ENCODE results near the gene ZNF563.
"Not testable (repeated sequence)": the region's sequence is repeated elsewhere in the genome, so short reads cannot be mapped to it uniquely, and the experiment has no call there.

The ZNF563 gene

DNA sequence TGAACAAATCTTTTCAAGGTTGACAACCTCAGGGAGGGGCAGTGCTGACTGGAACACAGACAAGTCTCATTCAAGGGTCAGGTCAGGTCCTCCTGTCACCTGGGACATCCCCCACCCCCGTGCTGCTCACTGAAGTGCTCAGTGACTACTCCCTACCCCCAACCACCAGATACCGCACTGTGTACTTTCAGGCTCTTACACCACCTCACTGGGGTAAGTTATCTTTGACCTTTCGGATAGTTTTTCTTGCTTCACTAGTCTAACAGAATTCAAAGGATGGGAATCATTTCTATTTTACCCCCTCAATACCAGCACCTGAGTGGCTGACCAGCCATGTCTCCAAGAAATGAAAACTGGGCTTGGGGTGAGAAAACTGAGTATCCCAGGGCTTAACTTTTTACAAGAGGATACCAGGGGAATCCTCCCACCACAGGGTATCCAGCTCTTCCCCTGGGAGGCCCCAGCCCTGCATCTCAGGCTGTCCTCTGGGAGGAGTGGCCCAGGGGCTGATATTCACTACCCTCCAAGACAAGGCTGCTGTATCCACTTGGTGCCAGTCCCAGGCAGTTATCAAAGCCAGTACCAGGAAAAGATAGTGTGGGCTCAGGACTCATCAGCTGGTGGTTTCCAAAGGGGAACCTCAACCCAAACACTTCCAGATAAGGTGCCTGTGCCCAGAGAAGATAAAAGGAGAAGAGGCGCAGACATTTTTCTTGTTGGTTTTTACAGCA is 2.1 kb downstream of the ZNF563 start:
- DNase-seq (ENCODE audit: low read depth) = no peak
- H3K4me3 ChIP-seq (ENCODE audit: control insufficient read depth, low read depth, low read length) = no peak overlapping the region
- TF ChIP-seq, protein P1, sequence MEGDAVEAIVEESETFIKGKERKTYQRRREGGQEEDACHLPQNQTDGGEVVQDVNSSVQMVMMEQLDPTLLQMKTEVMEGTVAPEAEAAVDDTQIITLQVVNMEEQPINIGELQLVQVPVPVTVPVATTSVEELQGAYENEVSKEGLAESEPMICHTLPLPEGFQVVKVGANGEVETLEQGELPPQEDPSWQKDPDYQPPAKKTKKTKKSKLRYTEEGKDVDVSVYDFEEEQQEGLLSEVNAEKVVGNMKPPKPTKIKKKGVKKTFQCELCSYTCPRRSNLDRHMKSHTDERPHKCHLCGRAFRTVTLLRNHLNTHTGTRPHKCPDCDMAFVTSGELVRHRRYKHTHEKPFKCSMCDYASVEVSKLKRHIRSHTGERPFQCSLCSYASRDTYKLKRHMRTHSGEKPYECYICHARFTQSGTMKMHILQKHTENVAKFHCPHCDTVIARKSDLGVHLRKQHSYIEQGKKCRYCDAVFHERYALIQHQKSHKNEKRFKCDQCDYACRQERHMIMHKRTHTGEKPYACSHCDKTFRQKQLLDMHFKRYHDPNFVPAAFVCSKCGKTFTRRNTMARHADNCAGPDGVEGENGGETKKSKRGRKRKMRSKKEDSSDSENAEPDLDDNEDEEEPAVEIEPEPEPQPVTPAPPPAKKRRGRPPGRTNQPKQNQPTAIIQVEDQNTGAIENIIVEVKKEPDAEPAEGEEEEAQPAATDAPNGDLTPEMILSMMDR (conservative IDR thresholded peaks at IDR 0.05; ENCODE audit: control insufficient read depth, insufficient read depth, low read depth, low read length) = no peak

DNA sequence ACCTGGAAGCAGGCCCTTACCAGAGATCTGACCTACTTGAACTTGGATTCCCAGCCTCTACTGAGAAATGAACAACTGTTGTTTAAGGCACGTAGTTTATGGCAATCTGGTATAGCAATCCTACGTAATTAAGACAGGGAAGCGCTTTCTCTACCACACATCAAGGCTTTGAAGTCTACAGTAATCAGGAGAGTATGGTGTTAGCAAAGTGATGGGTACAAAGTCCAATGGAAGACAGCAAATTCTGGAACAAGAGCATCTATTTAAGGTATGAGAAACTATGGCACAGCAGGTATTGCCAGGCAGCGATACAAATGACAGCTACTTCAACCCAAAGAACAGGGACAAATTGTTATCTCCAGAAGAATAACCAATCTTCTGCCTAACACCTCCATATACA is 3.1 kb downstream of the ZNF563 start:
- DNase-seq (ENCODE audit: low read depth) = no peak
- H3K4me3 ChIP-seq (ENCODE audit: control insufficient read depth, low read depth, low read length) = no peak overlapping the region
- TF ChIP-seq, protein P1 (conservative IDR thresholded peaks at IDR 0.05; ENCODE audit: control insufficient read depth, insufficient read depth, low read depth, low read length) = no peak

DNA sequence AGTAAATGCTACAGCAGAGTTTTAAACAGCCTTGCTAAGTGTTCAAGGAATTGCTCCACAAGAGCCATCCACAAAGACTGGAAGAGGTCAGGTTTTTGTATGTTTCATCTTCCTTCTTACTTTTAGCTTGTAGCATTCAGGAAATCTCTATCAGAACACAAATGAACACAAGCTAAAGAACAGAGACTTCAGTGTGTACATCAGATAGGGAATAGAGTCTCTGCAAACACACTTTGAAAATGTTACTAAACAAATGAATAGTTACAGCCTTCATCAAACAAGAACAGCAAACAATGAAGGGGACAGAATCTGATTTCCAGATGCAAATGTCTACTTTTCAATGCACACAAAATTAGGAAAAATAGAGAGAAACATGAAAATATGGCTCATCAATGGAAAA is 7.7 kb downstream of the ZNF563 start:
- DNase-seq (ENCODE audit: low read depth) = no peak
- no peak overlapping the region for H3K4me3 ChIP-seq (ENCODE audit: control insufficient read depth, low read depth, low read length)
- TF ChIP-seq, protein P1 (conservative IDR thresholded peaks at IDR 0.05; ENCODE audit: control insufficient read depth, insufficient read depth, low read depth, low read length) = no peak

DNA sequence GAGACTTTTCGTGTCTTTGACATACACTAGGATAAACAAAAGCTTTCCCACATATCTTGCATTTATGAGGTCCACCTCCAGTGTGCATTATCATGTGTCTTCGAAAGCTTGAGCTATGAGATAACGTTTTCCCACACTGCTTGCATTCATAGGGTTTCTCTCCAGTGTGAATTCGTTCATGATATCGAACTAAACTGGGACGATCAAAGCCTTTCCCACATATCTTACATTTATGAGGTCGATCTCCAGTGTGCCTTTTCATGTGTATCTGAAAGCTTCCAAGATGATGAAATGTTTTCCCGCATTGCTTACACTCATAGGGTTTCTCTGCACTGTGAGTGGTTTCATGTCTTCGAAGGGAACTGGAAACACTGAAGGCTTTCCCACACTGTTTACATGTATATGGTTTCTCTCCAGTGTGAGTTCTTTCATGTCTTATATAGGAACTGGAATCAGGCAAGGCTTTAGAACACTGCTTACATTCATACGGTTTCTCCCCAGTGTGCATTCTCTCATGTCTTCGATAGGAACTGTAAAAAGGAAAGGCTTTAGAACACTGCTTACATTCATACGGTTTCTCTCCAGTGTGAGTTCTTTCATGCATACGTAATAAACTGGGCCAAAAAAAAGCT is 14.5 kb downstream of the ZNF563 start:
- H3K4me3 ChIP-seq (ENCODE audit: control insufficient read depth, low read depth, low read length) = no peak overlapping the region
- DNase-seq (ENCODE audit: low read depth) = no peak
- TF ChIP-seq, protein P1 (conservative IDR thresholded peaks at IDR 0.05; ENCODE audit: control insufficient read depth, insufficient read depth, low read depth, low read length) = no peak

DNA sequence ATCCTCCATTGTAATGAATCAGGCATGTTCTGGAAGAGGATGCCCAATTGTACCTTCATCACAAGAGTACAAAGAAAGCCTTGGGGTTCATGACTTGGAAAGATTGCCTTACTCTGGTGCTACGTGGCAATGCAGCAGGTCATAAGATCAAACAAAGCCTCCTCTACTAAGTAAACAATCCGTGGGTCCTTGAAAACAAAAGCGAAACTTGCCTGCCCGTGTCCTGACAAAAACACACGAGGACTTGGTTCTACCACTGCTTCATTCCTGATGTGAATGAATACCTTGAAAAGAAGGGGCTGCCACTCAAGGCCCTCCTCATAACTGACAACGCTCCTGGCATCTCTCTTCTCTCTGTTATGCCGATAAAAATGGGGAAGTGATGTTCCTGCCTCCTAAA is 18.9 kb downstream of the ZNF563 start:
- H3K4me3 ChIP-seq (ENCODE audit: control insufficient read depth, low read depth, low read length) = no peak overlapping the region
- no peak for DNase-seq (ENCODE audit: low read depth)
- TF ChIP-seq, protein P1 (conservative IDR thresholded peaks at IDR 0.05; ENCODE audit: control insufficient read depth, insufficient read depth, low read depth, low read length) = no peak

DNA sequence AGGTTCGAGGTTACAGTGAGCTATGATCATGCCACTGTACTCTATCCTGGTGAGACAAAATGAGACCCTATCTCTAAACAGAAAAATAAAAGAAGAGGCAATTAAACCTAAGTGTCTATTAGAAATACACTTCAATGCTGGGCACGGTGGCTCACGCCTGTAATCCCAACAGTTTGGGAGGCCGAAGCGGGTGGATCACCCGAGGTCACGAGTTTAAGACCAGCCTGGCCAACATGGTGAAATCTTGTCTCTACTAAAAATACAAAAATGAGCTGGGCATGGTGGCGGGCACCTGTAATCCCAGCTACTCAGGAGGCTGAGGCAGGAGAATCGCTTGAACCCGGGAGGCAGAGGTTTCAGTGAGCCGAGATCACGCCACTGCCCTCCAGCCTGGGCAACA is 24.5 kb downstream of the ZNF563 start:
- not testable (repeated sequence) for DNase-seq (ENCODE audit: low read depth); H3K4me3 ChIP-seq (ENCODE audit: control insufficient read depth, low read depth, low read length)

DNA sequence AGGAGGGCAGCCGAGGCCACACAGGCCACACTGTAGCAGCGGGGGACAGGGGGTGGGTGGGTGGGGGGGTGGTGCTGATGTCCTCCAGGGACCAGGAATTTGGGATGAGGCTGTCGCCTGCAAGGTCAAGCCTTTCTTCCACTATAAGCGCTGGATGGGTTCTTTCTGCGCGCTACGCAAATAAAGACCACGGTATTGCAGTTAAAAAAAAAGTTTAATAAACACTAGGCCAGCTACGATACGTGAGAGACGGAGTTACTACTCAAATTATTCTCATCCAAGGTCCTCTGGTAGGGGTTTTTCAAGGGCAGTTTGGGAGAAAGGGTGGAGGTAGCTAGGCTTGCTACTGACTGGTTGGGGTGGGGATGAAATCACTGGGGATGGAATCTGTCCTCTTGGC is 38.2 kb downstream of the ZNF563 start:
- peak overlapping the region; percentile 94 for H3K4me3 ChIP-seq (ENCODE audit: control insufficient read depth, low read depth, low read length)

More for the DNA sequence above, 38.2 kb downstream of the ZNF563 start:
- DNase-seq (ENCODE audit: low read depth) = no peak
- TF ChIP-seq, protein P1 (conservative IDR thresholded peaks at IDR 0.05; ENCODE audit: control insufficient read depth, insufficient read depth, low read depth, low read length) = no peak
